SH-SY5Y (cell line): ENCODE measurements around the gene MPZL3.

Experiments used
- GATA2 ChIP-seq: IDR thresholded peaks from 2 replicates; pipeline ENCODE4 v1.6.1; 2011; ENCODE audit warnings: mild to moderate bottlenecking, low read depth, low read length
- GATA3 ChIP-seq: IDR thresholded peaks from 2 replicates; pipeline ENCODE4 v1.6.1; 2011; ENCODE audit warnings: low read depth, mild to moderate bottlenecking, low read length, moderate library complexity

The MPZL3 gene

DNA sequence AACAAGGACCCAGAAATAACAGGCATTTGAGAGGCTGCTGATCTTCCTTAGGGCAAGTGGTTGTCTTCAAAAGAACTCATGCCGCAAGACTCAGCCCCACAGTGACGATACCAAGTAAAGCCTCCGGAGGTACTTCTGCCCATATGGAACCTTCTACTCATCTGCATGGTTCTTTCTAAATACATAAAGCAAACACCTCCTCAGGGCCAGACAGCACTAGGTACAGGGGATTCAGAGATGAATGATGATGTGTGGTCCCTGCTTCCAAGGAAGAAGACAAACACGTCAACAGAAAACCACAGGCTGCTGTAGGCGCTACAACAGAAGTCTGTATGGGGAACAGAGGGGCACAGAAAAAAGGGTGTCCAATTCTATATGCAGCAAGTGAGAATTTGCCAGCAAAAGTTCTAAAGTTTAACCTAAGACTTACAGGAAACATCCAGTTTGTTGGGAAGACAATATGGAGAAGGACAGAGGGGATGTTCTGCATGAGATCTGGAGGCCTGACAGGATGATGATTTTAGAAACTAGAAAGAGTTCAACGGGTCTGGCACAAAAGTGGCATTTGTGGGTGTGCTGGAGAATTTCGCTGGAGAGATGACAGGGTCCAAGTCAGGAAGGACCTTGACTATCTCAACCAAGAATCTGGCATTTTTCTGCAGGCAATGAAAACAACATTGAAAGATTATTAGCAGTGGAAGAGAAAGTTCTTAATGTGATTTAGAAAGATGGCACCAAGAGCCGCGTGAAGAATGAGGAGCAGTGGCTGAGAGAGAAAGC lies 51.1 kb downstream of the MPZL3 start:
- no peak for TF ChIP-seq GATA3
- no peak for TF ChIP-seq GATA2

DNA sequence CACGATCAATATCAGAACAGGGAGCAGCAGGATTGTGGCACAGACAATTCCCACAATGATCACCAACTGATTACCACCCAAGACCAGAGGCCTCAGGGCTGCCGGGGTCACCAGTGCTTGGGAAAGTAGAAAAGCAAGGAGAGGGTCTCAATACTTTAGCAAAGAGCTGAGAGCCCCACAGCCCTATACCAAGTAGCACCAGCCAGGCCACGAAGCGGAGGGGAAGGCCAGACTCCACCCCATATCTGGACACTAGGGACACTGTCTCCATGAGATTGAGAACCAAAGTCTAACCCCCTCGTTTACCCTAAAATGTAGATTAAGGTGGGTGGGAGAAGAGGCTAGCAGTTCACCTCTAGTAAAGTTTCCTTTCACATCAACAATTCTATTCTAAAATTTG lies 51.7 kb downstream of the MPZL3 start:
- no peak for TF ChIP-seq GATA2
- no peak for TF ChIP-seq GATA3

DNA sequence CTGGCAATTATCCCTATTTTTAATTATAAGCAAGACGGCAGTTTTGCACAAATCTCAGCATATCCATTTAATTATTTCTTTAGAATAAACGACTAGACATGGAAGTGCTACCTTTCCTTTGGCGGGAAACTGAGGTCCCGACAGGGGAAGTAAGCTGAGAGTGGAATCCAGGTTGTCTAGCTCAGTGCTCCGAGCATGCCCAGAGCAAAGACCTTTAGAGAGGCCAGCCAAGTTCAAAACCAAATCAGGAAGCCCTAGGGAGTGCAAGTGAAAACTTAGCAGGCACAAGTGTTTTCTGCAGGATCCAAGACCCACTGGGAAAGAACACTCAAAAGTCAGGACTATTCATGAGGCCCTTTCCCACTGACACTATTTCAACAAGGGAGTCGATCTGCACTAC lies 53.0 kb downstream of the MPZL3 start:
- no peak for TF ChIP-seq GATA3
- TF ChIP-seq GATA2: no peak

DNA sequence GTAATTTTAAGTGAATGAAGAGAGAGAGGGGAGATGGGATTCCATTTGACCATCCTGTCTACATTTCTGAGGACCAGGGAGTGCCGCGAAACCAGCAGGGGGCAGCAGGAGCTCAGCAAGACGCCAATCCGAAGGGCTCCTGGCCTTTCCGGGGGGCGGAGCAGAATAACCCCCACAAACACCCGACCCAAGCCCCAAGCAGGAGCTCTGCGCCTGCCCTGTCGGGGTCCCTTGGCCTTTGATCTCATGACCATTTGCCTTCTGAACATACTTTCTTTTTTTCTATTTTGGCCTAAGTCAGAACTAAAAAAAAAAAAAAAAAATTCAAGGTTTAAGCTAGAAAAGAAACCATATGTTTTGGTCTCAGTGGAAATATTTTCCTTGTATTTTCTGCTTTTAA lies 53.8 kb downstream of the MPZL3 start:
- TF ChIP-seq GATA2: no peak
- no peak for TF ChIP-seq GATA3

DNA sequence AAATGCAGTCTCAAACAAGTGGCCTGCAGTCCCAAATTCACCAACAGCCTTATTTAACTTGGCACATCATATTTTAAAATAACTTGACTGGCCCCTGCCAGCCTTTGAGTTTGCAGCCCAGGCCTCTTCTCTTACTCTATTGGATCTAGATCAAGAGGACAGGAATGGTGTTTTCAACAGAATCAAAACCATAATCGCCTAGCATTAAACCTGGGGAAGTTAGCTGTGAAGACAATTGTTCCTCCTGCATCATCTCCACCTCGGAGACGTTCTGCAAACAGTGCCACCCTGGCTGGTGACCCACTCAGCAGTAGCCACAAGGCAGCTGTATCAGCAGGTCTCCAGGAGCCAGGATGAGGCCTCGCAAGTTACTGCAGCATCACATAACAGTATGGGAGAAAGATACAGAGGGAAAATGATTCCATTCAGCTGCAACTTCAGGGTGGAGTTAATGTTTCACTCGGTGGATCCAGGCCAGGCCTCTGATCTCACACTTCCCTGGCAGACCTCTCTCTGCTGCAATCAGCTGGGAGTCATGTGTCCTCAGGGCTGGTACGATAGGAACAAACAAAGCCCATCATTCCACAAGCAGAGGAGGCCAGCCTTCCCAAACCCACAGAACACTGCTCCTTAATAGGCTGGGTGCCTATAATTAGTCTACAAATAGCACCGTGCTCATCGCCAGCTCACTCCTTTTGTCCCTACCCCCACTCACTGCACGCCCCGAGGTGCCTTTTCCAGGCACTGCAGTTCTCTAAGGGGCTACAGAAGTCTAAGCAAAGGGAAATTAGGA lies 57.1 kb downstream of the MPZL3 start:
- TF ChIP-seq GATA3 (no peak), GATA2 (no peak)

DNA sequence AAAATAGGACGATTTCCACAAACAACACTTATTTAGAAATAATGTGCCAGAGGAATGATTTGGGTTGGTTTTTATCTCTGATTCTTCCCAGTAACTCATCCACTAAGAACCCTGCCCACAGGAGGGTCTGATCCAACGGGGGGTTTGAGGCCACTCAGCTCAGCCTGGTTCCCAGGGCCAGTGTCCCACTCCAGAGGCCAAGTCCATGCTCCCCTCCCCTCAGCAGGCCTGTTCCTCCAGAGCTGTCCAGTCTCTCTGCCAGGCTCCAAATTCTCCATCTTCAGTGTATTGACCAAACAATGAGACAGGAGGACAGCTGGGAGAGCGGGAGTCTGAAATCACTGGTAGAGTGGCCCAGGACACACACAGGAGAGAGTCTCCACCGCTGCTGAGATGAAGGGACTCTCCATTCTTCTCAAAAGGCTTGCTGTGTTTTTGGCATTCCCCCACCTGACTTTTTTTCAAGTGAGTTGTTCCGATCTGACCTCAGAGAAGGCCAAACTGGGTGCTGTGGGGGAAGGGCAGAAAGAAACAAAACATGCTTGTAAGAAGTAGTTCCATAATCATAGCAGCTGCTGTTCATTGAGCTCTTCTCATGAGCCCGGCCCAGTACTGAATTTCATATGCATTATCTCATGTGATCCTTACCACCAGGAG lies 58.1 kb downstream of the MPZL3 start:
- TF ChIP-seq GATA3 (no peak), GATA2 (no peak)

DNA sequence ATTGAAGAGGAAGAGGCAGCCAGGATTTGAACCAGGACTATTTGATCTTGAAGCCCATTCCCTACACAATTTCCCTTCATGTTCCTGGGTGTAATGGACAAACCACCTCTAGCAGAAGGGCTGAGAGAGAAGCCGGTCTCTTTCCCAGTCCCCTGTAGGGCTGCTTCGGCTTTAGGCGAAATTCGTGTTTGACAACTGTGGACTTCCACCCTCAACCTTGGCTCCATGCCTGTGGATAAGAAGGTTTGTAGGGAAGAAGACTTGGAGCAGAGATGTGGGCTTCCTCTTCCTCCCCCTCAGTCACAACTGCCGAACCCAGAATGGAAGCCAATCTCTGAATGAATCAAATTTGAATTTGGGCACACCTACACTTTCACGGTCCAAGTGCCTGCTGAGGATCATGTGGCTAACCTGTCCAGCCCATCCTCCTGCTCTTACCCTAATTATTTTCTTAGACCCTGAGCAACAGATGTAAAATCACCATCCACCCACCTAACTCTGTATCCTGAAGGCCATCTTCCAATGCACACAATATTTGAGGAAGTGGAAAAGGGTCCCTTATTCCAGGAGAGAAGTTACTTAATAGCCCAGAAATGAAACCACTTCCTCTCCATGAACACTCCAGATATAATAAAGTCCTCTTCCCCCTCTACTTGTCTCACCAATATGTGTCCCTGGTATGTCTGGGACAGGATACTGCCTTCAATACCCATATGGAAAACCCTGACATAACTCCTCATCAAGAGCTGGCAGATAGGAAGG lies 65.6 kb downstream of the MPZL3 start:
- TF ChIP-seq GATA2 (no peak), GATA3 (no peak)

DNA sequence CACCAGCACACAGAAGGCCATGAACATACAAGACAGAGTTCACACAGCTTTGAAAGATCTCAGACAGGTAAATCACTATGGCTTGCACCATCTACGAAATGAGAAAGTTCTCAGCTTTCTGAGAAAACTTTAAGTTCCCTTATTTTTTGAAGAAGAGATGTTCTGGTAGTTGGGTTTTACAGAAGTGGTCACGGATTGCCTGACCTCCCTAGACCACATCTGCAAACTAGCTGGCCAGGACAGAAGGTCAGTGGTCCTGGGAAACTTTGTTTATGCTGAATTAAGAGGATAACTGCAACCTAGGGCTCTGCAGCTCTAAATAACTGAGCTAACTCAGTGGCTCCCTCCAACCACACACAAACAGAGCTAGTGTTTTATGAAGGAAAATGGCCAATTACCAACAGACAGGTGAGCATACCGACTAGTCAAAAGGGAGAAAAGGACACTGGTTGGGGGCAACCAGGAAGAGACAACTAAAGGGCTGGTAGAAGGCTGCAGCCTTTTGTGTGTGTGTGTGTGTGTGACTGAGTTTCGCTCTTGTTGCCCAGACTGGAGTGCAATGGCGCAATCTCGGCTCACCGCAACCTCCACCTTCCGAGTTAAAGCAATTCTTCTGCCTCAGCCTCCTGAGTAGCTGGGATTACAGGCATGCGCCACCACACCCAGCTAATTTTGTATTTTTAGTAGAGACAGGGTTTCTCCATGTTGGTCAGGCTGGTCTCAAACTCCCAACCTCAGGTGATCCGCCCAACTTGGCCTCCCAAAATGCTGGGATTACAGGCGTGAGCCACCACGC lies 67.2 kb downstream of the MPZL3 start:
- TF ChIP-seq GATA2 (no peak), GATA3 (no peak)

DNA sequence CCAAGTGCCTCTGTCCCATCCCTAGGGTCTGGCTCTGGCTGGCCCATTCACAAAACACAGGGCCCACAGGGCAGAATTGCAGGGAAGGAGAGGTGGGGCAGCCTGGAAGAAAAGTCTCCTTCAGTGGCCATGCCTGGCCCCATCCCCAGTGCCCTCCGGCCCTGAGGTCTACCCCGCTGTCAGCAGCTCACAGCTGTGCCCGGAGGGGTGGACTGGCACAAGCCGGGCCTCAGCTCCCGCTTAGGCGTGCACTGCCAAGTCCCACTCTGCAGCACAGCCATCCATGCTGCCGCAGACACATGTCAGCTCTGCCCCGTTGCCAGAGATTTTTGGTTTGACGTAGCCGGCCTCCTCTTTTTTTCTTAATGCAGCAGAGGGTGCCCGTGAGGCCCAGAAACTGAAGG lies 71.9 kb downstream of the MPZL3 start:
- no peak for TF ChIP-seq GATA2
- no peak for TF ChIP-seq GATA3

DNA sequence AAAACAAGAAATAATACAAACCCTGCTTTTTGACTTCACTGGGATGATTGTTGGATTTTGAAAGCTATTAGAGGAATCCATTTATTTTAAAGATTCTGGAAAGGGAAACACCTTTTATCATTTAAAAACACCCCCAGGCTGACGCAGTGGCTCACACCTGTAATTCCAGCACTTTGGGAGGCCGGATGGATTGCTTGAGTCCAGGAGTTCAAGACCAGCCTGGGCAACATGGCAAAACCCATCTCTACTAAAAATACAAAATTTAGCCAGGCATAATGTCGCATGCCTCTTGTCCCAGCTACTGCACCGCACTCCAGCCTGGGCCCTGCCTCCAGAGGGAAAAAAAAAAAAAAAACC lies 75.4 kb downstream of the MPZL3 start:
- TF ChIP-seq GATA3 (no peak), GATA2 (no peak)
